GM19193 (cell line): ENCODE results near the gene SYCP3.

ENCODE experiments used
- POLR2A ChIP-seq: IDR thresholded peaks from 4 replicates; pipeline ENCODE4 v1.6.1; 2011; ENCODE audit not compliant: insufficient read depth, insufficient read length; ENCODE audit errors: extremely low read depth

Gene SYCP3

DNA sequence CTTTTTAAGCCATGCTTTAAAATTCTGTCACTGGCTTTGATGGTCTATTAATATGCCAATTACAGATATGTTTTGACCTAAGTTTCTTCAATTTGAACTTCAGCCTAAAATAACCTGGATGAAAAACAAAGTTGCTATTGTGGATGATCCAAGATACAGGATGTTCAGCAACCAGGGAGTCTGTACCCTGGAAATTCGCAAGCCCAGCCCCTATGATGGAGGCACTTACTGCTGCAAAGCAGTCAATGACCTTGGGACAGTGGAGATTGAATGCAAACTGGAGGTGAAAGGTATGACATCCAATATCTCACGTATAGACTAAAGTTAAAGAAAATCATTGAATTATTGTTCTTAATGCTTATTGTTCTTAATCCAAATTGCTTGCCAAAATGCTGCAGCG, 59.0 kb downstream of the SYCP3 start:
- TF ChIP-seq POLR2A, result no peak
